HuH-7.5 (cell line): ENCODE data around the gene GREB1L.
A peak's percentile ranks its signal among the peaks of the same experiment; 100 is the strongest.
"Not testable (repeated sequence)": the region's sequence is repeated elsewhere in the genome, so short reads cannot be mapped to it uniquely, and the experiment has no call there.

Experiments used
- DNase-seq: peaks from one replicate; pipeline ENCODE4 v3.0.0; 2011; ENCODE audit warnings: low spot score

GREB1L gene

GRCh38 chr18:21306368-21306767 lies 64.3 kb downstream of the GREB1L start:
- DNase-seq: no peak

- no peak for DNase-seq
Observed at GRCh38 chr18:21307578-21307977, 65.5 kb downstream of the GREB1L start.

- DNase-seq: no peak
Observed at GRCh38 chr18:21309248-21309647, 67.2 kb downstream of the GREB1L start.

- DNase-seq: not testable (repeated sequence)
Observed at GRCh38 chr18:21311980-21312379, 69.9 kb downstream of the GREB1L start.

- no peak for DNase-seq
Observed at GRCh38 chr18:21313576-21313975, 71.5 kb downstream of the GREB1L start.

- no peak for DNase-seq
Observed at GRCh38 chr18:21314724-21315123, 72.7 kb downstream of the GREB1L start.

GRCh38 chr18:21315126-21315525 lies 73.1 kb downstream of the GREB1L start:
- DNase-seq: not testable (repeated sequence)

GRCh38 chr18:21315741-21316197 lies 73.7 kb downstream of the GREB1L start:
- DNase-seq: peak; percentile 37

GRCh38 chr18:21316296-21316695 lies 74.3 kb downstream of the GREB1L start:
- no peak for DNase-seq

GRCh38 chr18:21321711-21322110 lies 79.7 kb downstream of the GREB1L start:
- no peak for DNase-seq

GRCh38 chr18:21327101-21327500 lies 85.1 kb downstream of the GREB1L start:
- no peak for DNase-seq

GRCh38 chr18:21330122-21330701 lies 88.2 kb downstream of the GREB1L start:
- peak; percentile 45 for DNase-seq

GRCh38 chr18:21331065-21331464 lies 89.0 kb downstream of the GREB1L start:
- DNase-seq: no peak

- no peak for DNase-seq
Observed at GRCh38 chr18:21335927-21336488, 94.0 kb downstream of the GREB1L start.

- no peak for DNase-seq
Observed at GRCh38 chr18:21336846-21337245, 94.8 kb downstream of the GREB1L start.

- DNase-seq: no peak
Observed at GRCh38 chr18:21341141-21341540, 99.1 kb downstream of the GREB1L start.

GRCh38 chr18:21342372-21342771 lies 100.3 kb downstream of the GREB1L start:
- no peak for DNase-seq

GRCh38 chr18:21344860-21345259 lies 102.8 kb downstream of the GREB1L start:
- no peak for DNase-seq

GRCh38 chr18:21345840-21346239 lies 103.8 kb downstream of the GREB1L start:
- no peak for DNase-seq

GRCh38 chr18:21359746-21360145 lies 117.7 kb downstream of the GREB1L start:
- DNase-seq: no peak

- no peak for DNase-seq
Observed at GRCh38 chr18:21361307-21361880, 119.4 kb downstream of the GREB1L start.

- DNase-seq: no peak
Observed at GRCh38 chr18:21362831-21363230, 120.8 kb downstream of the GREB1L start.

GRCh38 chr18:21363348-21363747 lies 121.3 kb downstream of the GREB1L start:
- no peak for DNase-seq

- no peak for DNase-seq
Observed at GRCh38 chr18:21364471-21364870, 122.4 kb downstream of the GREB1L start.
